CD8-positive, alpha-beta memory T cell (primary cell): Measurements from ENCODE around the gene ENTREP3. TPM values are rescaled to one million over a fixed set of nuclear protein-coding genes. Genes with fewer than 3 reads are reported as not detected.

Experiments used
- CTCF ChIA-PET: fragments of 350-600 bp; sonication (Branson Sonifier 250); formaldehyde crosslinking; loops from one replicate; lab custom pipeline; 2021; ENCODE audit warnings: antibody characterized with exemption; lab: Charles Lee
- POLR2A ChIA-PET: fragments of 350-600 bp; sonication (Branson Sonifier 250); formaldehyde crosslinking; loops from one replicate; lab custom pipeline; 2021; ENCODE audit warnings: antibody characterized with exemption; lab: Charles Lee
- DNase-seq, 5 donors: peaks; one replicate each; pipeline versions ENCODE4 v3.0.0 to v3.0.0-alpha.2; 2020 to 2022; ENCODE audit warnings: mixed read lengths in 1 of 5
- H3K27ac ChIP-seq: one replicate; pipeline ENCODE4 v1.7.0; 2013; ENCODE audit warnings: low read depth, mild to moderate bottlenecking, low read length, moderate library complexity
- H3K27me3 ChIP-seq: 2 replicates; pipeline ENCODE4 v1.7.0; 2013; ENCODE audit warnings: low read length, mild to moderate bottlenecking; ENCODE audit not compliant: insufficient read depth, poor library complexity, severe bottlenecking
- H3K36me3 ChIP-seq: 2 replicates; pipeline ENCODE4 v1.7.0; 2013; ENCODE audit warnings: mild to moderate bottlenecking, low read length, moderate library complexity; ENCODE audit not compliant: insufficient read depth
- H3K4me1 ChIP-seq: 2 replicates; pipeline ENCODE4 v1.7.0; 2013; ENCODE audit warnings: mild to moderate bottlenecking, low read length, moderate library complexity; ENCODE audit not compliant: insufficient read depth
- H3K4me3 ChIP-seq: 2 replicates; pipeline ENCODE4 v1.7.0; 2013; ENCODE audit warnings: mild to moderate bottlenecking, low read length
- H3K9me3 ChIP-seq: 2 replicates; pipeline ENCODE4 v1.7.0; 2013; ENCODE audit warnings: mild to moderate bottlenecking, low read length
- H3K27ac Mint-ChIP-seq, 8 donors: one replicate each; pipeline ENCODE4 v1.8.0; 2020 to 2021; ENCODE audit warnings: mixed read lengths in 8 of 8, mild to moderate bottlenecking in 6 of 8, inconsistent platforms in 3 of 8, moderate library complexity in 3 of 8
- H3K27me3 Mint-ChIP-seq, 2 donors: one replicate each; pipeline ENCODE4 v1.8.0; 2020 to 2021; ENCODE audit warnings: mixed read lengths in 2 of 2, mild to moderate bottlenecking in 1 of 2, moderate library complexity in 1 of 2
- H3K36me3 Mint-ChIP-seq, 3 donors: one replicate each; pipeline ENCODE4 v1.8.0; 2020 to 2021; ENCODE audit warnings: mixed read lengths in 3 of 3, inconsistent platforms in 1 of 3, mild to moderate bottlenecking in 1 of 3
- H3K4me1 Mint-ChIP-seq, 3 donors: one replicate each; pipeline ENCODE4 v1.8.0; 2020 to 2021; ENCODE audit warnings: mixed read lengths in 3 of 3, inconsistent platforms in 1 of 3, mild to moderate bottlenecking in 1 of 3
- H3K4me3 Mint-ChIP-seq, 7 donors: one replicate each; pipeline ENCODE4 v1.8.0; 2020 to 2021; ENCODE audit warnings: mixed read lengths in 7 of 7, mild to moderate bottlenecking in 6 of 7, moderate library complexity in 4 of 7, inconsistent platforms in 2 of 7
- H3K9me3 Mint-ChIP-seq, 5 donors: one replicate each; pipeline ENCODE4 v1.8.0; 2020 to 2022; ENCODE audit warnings: mixed read lengths in 5 of 5, mild to moderate bottlenecking in 3 of 5, moderate library complexity in 2 of 5, inconsistent platforms in 1 of 5
- polyA plus RNA-seq: library from polyadenylated mRNA; unstranded; fragments of 300-500 nt; fragmentation: Illumina TruSeq; gene quantifications from one replicate; pipeline ENCODE4 v1.2.3, GENCODE V29; 2021
- total RNA-seq, 2 experiments: library from RNA; stranded (reverse); gene quantifications; one replicate each; pipeline ENCODE4 v1.2.3, GENCODE V29; 2021

Gene ENTREP3
- total and polyA plus RNA-seq, 3 experiments from 2014 or later = 1.7 to 41.5 (median 39.1) TPM

- Mint-ChIP-seq H3K9me3 (no peaks in the 10 kb centered on the region), H3K27me3 (no peaks in the 10 kb centered on the region), H3K4me1 (peaks cover 22 to 38% (median 31%) of the 10 kb centered on the region in 3 donors), H3K36me3 (peaks cover 5 to 91% (median 27%) of the 10 kb centered on the region in 3 donors), H3K4me3 (peak overlapping the region in 1 of 7 donors; percentile 59), H3K27ac (peak overlapping the region in 3 of 8 donors; percentile 29 to 61 (median 52))
- no peaks in the 10 kb centered on the region for H3K27me3 ChIP-seq
- H3K4me3 ChIP-seq = no peak overlapping the region
- CTCF ChIA-PET = interaction anchor here (0.7 to 5.4 kb wide), 4 partner anchors 10 to 57 kb away, joined by 3 to 38 read pairs (median 3); partner anchors contain the start of gene HCN3
- no peak overlapping the region for H3K27ac ChIP-seq
- DNase-seq = no peak
- H3K36me3 ChIP-seq = peaks cover 65% of the 10 kb centered on the region
- POLR2A ChIA-PET = interaction anchor here (0.6 kb wide), 2 partner anchors 95 to 293 kb away, joined by 4 to 6 read pairs; no protein-coding TSS in a partner anchor
- H3K9me3 ChIP-seq = no peaks in the 10 kb centered on the region
- H3K4me1 ChIP-seq = peaks cover 9% of the 10 kb centered on the region
These were observed 11.3 kb upstream of the ENTREP3 start for GRCh38 chr1:155266553-155266952.

DNA sequence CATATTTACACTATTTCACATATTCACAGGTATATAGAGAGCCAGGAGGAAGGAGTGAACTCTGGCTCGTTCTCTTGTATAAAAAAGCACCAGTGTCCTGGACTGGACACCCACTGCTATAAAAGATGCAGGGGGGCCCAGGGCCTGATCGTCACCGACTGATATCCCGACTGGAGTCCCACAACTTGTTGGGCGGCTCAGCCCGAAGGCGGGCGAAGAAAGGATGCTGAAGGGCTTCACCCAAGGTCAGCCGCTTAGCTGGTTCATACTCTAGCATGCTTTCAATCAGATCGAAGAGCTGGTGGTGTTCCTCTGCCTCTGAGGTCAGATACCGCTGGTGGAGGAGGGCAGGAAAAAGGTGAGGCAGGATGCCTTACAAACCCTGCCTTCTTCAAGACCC, 7.8 kb upstream of the ENTREP3 start:
- no peak for DNase-seq
- Histone ChIP-seq H3K9me3 (no peaks in the 10 kb centered on the region), H3K4me3 (no peak overlapping the region), H3K4me1 (peaks cover 22% of the 10 kb centered on the region), H3K36me3 (peaks cover 38% of the 10 kb centered on the region), H3K27ac (no peak overlapping the region), H3K27me3 (no peaks in the 10 kb centered on the region)
- ChIA-PET CTCF (interaction anchor here (0.9 to 5.4 kb wide), 3 partner anchors 10 to 60 kb away, joined by 4 to 38 read pairs (median 8); partner anchors contain the start of gene CLK2), POLR2A (interaction anchor here (0.6 to 2.4 kb wide), 2 partner anchors 10 to 1237 kb away, joined by 4 to 25 read pairs; partner anchors contain the start of gene CLK2)
- peaks cover 5 to 82% (median 20%) of the 10 kb centered on the region in 3 donors for H3K36me3 Mint-ChIP-seq
- peak overlapping the region in 6 of 7 donors; percentile 39 to 99 (median 96) for H3K4me3 Mint-ChIP-seq
- H3K27ac Mint-ChIP-seq = peak overlapping the region; percentile 68 to 99 (median 98)
- H3K4me1 Mint-ChIP-seq = peaks cover 31 to 40% (median 36%) of the 10 kb centered on the region in 3 donors
- no peaks in the 10 kb centered on the region for H3K9me3 Mint-ChIP-seq
- no peaks in the 10 kb centered on the region for H3K27me3 Mint-ChIP-seq

DNA sequence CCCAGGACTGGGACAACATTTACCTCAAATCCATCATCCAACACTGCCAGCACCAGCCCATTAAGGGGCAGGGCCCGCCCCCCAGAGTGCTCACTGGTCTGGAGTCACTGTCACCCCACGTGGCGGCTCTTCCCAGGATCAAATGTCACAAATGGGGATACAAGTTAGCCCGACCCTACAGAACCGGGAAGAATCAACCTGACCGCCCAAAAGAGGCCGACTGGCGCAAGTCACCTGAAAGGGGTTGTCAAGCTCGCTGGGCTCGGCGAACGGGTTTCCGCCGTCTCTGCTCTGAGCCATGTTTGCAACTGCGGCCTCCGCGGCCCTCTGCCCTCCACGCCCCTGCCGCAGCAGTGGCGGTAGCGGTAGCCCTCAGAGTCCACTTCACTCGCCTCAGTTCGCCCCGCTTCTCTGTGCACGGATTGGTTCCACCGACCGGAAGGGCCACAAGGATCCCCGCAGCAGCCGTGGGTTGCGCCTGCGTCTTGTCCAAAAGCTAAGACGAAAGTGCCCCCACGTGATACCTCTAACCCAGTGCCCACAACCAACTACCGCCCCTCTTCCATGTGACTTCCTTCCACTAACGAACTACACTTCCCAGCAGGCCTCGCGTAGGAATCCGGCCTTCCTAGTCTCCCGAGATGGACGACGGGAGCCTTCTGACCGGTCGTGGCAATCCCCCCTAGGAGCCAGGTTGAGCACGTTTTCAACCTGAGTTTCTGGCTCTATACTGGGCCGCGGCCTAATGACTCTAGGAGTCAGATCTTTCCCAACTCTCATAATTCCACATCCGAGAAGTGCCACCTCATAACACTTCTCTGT, 6.8 kb upstream of the ENTREP3 start, which contains the start of gene SCAMP3:
TSS of gene SCAMP3 (minus strand) at position 509 of the 822 bp plus-strand sequence. CDS start at position 300, 209 bp downstream.
- peak within 1 kb of the TSS; percentile 99 for H3K4me3 ChIP-seq

GRCh38 chr1:155261493-155261851, 6.2 kb upstream of the ENTREP3 start:
- Mint-ChIP-seq H3K36me3 (peaks cover 8 to 79% (median 15%) of the 10 kb centered on the region in 3 donors), H3K4me3 (peak overlapping the region; percentile 95 to 100 (median 99)), H3K27me3 (no peaks in the 10 kb centered on the region), H3K4me1 (peaks cover 36 to 51% (median 42%) of the 10 kb centered on the region in 3 donors), H3K27ac (peak overlapping the region; percentile 80 to 99 (median 98)), H3K9me3 (no peaks in the 10 kb centered on the region)
- Histone ChIP-seq H3K4me3 (peak overlapping the region; percentile 99), H3K27me3 (no peaks in the 10 kb centered on the region), H3K4me1 (peaks cover 22% of the 10 kb centered on the region), H3K27ac (peak overlapping the region; percentile 82), H3K36me3 (peaks cover 42% of the 10 kb centered on the region), H3K9me3 (no peaks in the 10 kb centered on the region)
- ChIA-PET POLR2A (interaction anchor here (0.5 to 2.4 kb wide), 10 partner anchors 10 to 1060 kb away, joined by 3 to 25 read pairs (median 3); partner anchors contain the start of genes ASH1L, CLK2 and MSTO1), CTCF (interaction anchor here (1.2 to 4.4 kb wide), 5 partner anchors 11 to 89 kb away, joined by 3 to 79 read pairs (median 6); partner anchors contain the start of genes CLK2 and KRTCAP2)
- peak in 1 of 5 donors; percentile 11 for DNase-seq

More for the DNA sequence above, 6.8 kb upstream of the ENTREP3 start, which contains the start of gene SCAMP3:
- Histone ChIP-seq H3K27ac (peak within 1 kb of the TSS; percentile 82), H3K9me3 (no peaks in the 10 kb centered on the region), H3K4me1 (peaks cover 22% of the 10 kb centered on the region), H3K27me3 (no peaks in the 10 kb centered on the region), H3K36me3 (peaks cover 36% of the 10 kb centered on the region)
- Mint-ChIP-seq H3K27ac (peak within 1 kb of the TSS; percentile 80 to 99 (median 98)), H3K9me3 (no peaks in the 10 kb centered on the region), H3K4me1 (peaks cover 31 to 45% (median 36%) of the 10 kb centered on the region in 3 donors), H3K36me3 (peaks cover 6 to 79% (median 14%) of the 10 kb centered on the region in 3 donors), H3K4me3 (peak within 1 kb of the TSS; percentile 95 to 100 (median 99)), H3K27me3 (no peaks in the 10 kb centered on the region)
- peak; percentile 82 to 91 (median 84) for DNase-seq
- CTCF ChIA-PET = interaction anchor here (1.2 to 4.4 kb wide), 5 partner anchors 11 to 89 kb away, joined by 3 to 79 read pairs (median 6); partner anchors contain the start of genes CLK2 and KRTCAP2
- POLR2A ChIA-PET = interaction anchor here (0.5 to 2.4 kb wide), 10 partner anchors 11 to 1061 kb away, joined by 3 to 25 read pairs (median 3); partner anchors contain the start of genes ASH1L, CLK2 and MSTO1

- Histone ChIP-seq H3K4me1 (peaks cover 29% of the 10 kb centered on the region), H3K4me3 (no peak overlapping the region), H3K27me3 (no peaks in the 10 kb centered on the region), H3K27ac (no peak overlapping the region), H3K9me3 (no peaks in the 10 kb centered on the region), H3K36me3 (peaks cover 33% of the 10 kb centered on the region)
- Mint-ChIP-seq H3K4me3 (peak overlapping the region; percentile 6 to 100 (median 97)), H3K36me3 (peaks cover 8 to 75% (median 15%) of the 10 kb centered on the region in 3 donors), H3K4me1 (peaks cover 41 to 60% (median 49%) of the 10 kb centered on the region in 3 donors), H3K9me3 (no peaks in the 10 kb centered on the region), H3K27ac (peak overlapping the region in 2 of 8 donors; percentile 75 to 77), H3K27me3 (no peaks in the 10 kb centered on the region)
- POLR2A ChIA-PET = no interaction called here
- CTCF ChIA-PET = interaction anchor here (1.1 to 4.4 kb wide), 5 partner anchors 9 to 87 kb away, joined by 3 to 79 read pairs (median 4); partner anchors contain the start of genes CLK2, KRTCAP2 and TRIM46
- DNase-seq = no peak
These were observed 5.0 kb upstream of the ENTREP3 start for GRCh38 chr1:155260276-155260675.

GRCh38 chr1:155256058-155256852, 972 bp upstream of the ENTREP3 start:
- ChIA-PET POLR2A (interaction anchor here (1.1 kb wide), 1 partner anchor 11 kb away, joined by 3 read pairs; no protein-coding TSS in a partner anchor), CTCF (interaction anchor here (0.5 to 2.1 kb wide), 2 partner anchors 17 to 68 kb away, joined by 3 to 6 read pairs; partner anchors contain the start of gene CLK2)
- H3K27me3 Mint-ChIP-seq = no peaks in the 10 kb centered on the region
- peak overlapping the region; percentile 65 to 84 (median 75) for H3K4me3 Mint-ChIP-seq
- H3K27me3 ChIP-seq = no peaks in the 10 kb centered on the region
- peaks cover 19% of the 10 kb centered on the region for H3K4me1 ChIP-seq
- no peak overlapping the region for H3K27ac ChIP-seq
- H3K4me1 Mint-ChIP-seq = peaks cover 32 to 44% (median 43%) of the 10 kb centered on the region in 3 donors
- H3K9me3 Mint-ChIP-seq = no peaks in the 10 kb centered on the region
- peak overlapping the region in 3 of 8 donors; percentile 29 to 62 (median 38) for H3K27ac Mint-ChIP-seq
- H3K36me3 Mint-ChIP-seq = peaks cover 8 to 38% (median 9%) of the 10 kb centered on the region in 3 donors
- H3K9me3 ChIP-seq = no peaks in the 10 kb centered on the region
- H3K36me3 ChIP-seq = peaks cover 11% of the 10 kb centered on the region
- H3K4me3 ChIP-seq = no peak overlapping the region
- no peak for DNase-seq
